Activated B cell treated with CpG ODN at 0.5 μM for 24 hours (primary cell): ENCODE data around the gene PRX. TPM values are rescaled to one million over a fixed set of nuclear protein-coding genes. Genes with fewer than 3 reads are reported as not detected.
"Not testable (repeated sequence)": the region's sequence is repeated elsewhere in the genome, so short reads cannot be mapped to it uniquely, and the experiment has no call there.

ENCODE experiments used
- ATAC-seq: fragments of 200-7000 bp; cut with Tn5 transposase; one replicate; pipeline ENCODE4 v1.10.0; 2021; ENCODE audit warnings: low read depth, mild to moderate bottlenecking, moderate library complexity
- CTCF ChIA-PET: fragments of 350-600 bp; sonication (Branson Sonifier 250); formaldehyde crosslinking; loops from one replicate; lab custom pipeline; 2021; ENCODE audit warnings: antibody characterized with exemption; lab: Charles Lee
- POLR2A ChIA-PET: fragments of 350-600 bp; sonication (Branson Sonifier 250); formaldehyde crosslinking; loops from one replicate; lab custom pipeline; 2021; ENCODE audit warnings: antibody characterized with exemption; lab: Charles Lee
- DNase-seq: peaks from one replicate; pipeline ENCODE4 v3.0.0; 2022
- H3K27ac Mint-ChIP-seq: one replicate; pipeline ENCODE4 v1.8.0; 2020; ENCODE audit warnings: mixed read lengths
- H3K27me3 Mint-ChIP-seq: one replicate; pipeline ENCODE4 v1.8.0; 2021; ENCODE audit warnings: mixed read lengths
- H3K36me3 Mint-ChIP-seq: one replicate; pipeline ENCODE4 v1.8.0; 2021; ENCODE audit warnings: low read depth, mixed read lengths
- H3K4me1 Mint-ChIP-seq: one replicate; pipeline ENCODE4 v1.8.0; 2021; ENCODE audit warnings: mixed read lengths
- H3K4me3 Mint-ChIP-seq: one replicate; pipeline ENCODE4 v1.8.0; 2020; ENCODE audit warnings: mild to moderate bottlenecking, mixed read lengths
- H3K9me3 Mint-ChIP-seq: one replicate; pipeline ENCODE4 v1.8.0; 2020; ENCODE audit warnings: mixed read lengths
- CTCF ChIP-seq: fragments of 200-600 bp; IDR thresholded peaks from one replicate; pipeline ENCODE4 v1.8.0; 2022; ENCODE audit warnings: antibody characterized with exemption, mild to moderate bottlenecking
- intact Hi-C: fragments of 100-400 bp; cut with micrococcal nuclease; formaldehyde crosslinking; loops from one replicate; pipeline ENCODE4 v1.15.1; 2024
- total RNA-seq: library from RNA; stranded (reverse); gene quantifications from 2 replicates; pipeline ENCODE4 v1.2.3, GENCODE V29; 2022

The PRX gene
- total RNA-seq, 1 donor from 2014 or later: 1.7 TPM

DNA sequence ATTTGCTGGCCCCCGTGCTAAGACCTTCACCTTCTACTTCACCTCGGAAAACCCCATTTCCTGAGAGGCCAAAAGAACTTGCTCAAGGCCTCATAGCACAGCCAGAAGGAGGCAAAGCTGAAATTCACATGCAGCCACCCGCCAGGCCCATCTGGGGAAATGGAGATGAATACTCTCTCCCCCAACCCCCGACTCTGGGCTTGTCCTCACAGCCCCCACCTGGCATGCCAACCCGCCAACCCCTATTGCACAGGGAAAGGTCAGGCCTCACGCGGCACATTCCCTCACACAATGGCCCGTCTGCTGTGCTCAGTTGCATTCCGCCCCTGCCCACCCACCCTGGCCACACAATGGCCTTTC is 3.2 kb downstream of the PRX start:
- no peaks in the 10 kb centered on the region for H3K27me3 Mint-ChIP-seq
- DNase-seq (no peak), ATAC-seq (peak; percentile 45)
- intact Hi-C loops: no loop called here
- no peak overlapping the region for H3K4me3 Mint-ChIP-seq
- TF ChIP-seq CTCF: no peak
- peaks cover 29% of the 10 kb centered on the region for H3K4me1 Mint-ChIP-seq
- no peaks in the 10 kb centered on the region for H3K36me3 Mint-ChIP-seq
- H3K9me3 Mint-ChIP-seq: no peaks in the 10 kb centered on the region
- CTCF ChIA-PET: no interaction called here
- H3K27ac Mint-ChIP-seq: peak overlapping the region; percentile 6
- POLR2A ChIA-PET: interaction anchor here (0.8 to 2.9 kb wide), 2 partner anchors 9 to 11 kb away, joined by 3 to 14 read pairs; no protein-coding TSS in a partner anchor

DNA sequence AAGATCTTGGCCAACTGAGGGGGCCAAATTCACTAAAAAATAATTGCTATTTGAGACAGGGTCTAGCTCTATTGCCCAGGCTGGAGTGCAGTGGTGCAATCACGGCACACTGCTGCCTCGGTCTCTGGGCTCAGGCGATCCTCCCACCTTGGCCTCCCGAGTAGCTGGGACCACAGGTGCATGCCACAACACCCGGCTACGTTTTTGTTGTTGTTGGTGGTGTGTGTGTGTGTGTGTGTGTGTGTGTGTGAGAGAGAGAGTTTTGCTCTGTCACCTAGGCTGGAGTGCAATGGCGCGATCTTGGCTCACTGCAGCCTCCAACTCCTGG is 4.6 kb downstream of the PRX start:
- intact Hi-C loops, H3K36me3 Mint-ChIP-seq, H3K4me3 Mint-ChIP-seq, ATAC-seq, H3K27me3 Mint-ChIP-seq, DNase-seq, H3K27ac Mint-ChIP-seq, H3K9me3 Mint-ChIP-seq: not testable (repeated sequence)
- ChIA-PET POLR2A (interaction anchor here (0.5 kb wide), 1 partner anchor 988 kb away, joined by 3 read pairs; no protein-coding TSS in a partner anchor), CTCF (interaction anchor here (1.0 kb wide), 1 partner anchor 104 kb away, joined by 3 read pairs; no protein-coding TSS in a partner anchor)
- peaks cover 33% of the 10 kb centered on the region for H3K4me1 Mint-ChIP-seq

- CTCF ChIA-PET: interaction anchor here (1.0 kb wide), 1 partner anchor 103 kb away, joined by 3 read pairs; no protein-coding TSS in a partner anchor
- ATAC-seq (no peak), DNase-seq (no peak)
- H3K4me1 Mint-ChIP-seq: peaks cover 37% of the 10 kb centered on the region
- H3K4me3 Mint-ChIP-seq: no peak overlapping the region
- no peaks in the 10 kb centered on the region for H3K27me3 Mint-ChIP-seq
- no peaks in the 10 kb centered on the region for H3K36me3 Mint-ChIP-seq
- intact Hi-C loops: no loop called here
- POLR2A ChIA-PET: interaction anchor here (0.5 to 1.0 kb wide), 3 partner anchors 12 to 988 kb away, joined by 3 to 4 read pairs (median 3); no protein-coding TSS in a partner anchor
- no peak for TF ChIP-seq CTCF
- H3K9me3 Mint-ChIP-seq: no peaks in the 10 kb centered on the region
- no peak overlapping the region for H3K27ac Mint-ChIP-seq
Measured at GRCh38 chr19:40407714-40408597, 5.2 kb downstream of the PRX start.

GRCh38 chr19:40403262-40403984 is 9.8 kb downstream of the PRX start:
- intact Hi-C loops: loop anchor here (1.0 to 5.0 kb wide), 4 partner anchors 55 to 374 kb away; partner anchors contain the start of genes AKT2, C19orf47, MIA and PLD3
- Mint-ChIP-seq H3K36me3 (no peaks in the 10 kb centered on the region), H3K4me3 (peak overlapping the region; percentile 90), H3K9me3 (no peaks in the 10 kb centered on the region), H3K4me1 (peaks cover 23% of the 10 kb centered on the region), H3K27ac (peak overlapping the region; percentile 71), H3K27me3 (peaks cover 3% of the 10 kb centered on the region)
- POLR2A ChIA-PET: interaction anchor here (0.7 to 2.9 kb wide), 11 partner anchors 9 to 1756 kb away, joined by 3 to 17 read pairs (median 4); partner anchors contain the start of genes AKT2, BLVRB, C19orf47 and PLD3
- DNase-seq (peak; percentile 86), ATAC-seq (peak; percentile 81)
- no peak for TF ChIP-seq CTCF
- CTCF ChIA-PET: no interaction called here

DNA sequence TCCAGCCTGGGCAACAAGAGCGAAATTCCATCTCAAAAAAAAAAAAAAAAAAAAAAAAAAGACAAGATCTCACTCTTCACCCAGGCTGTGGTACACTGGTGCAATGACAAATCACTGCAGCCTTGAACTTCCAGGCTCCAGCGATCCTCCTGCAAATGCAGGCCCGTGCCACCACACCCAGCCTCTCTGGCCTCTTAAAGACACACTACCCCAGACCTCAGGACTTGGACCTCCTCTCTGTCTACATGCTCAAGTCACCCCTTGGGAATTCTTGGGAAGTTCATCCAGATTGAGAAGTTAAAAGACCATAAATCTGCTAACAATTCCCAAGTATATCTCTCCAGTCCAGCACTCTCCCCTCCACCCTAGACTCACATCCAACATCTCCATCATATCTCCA is 12.6 kb downstream of the PRX start:
- peaks cover 16% of the 10 kb centered on the region for H3K4me1 Mint-ChIP-seq
- ATAC-seq (no peak), DNase-seq (no peak)
- POLR2A ChIA-PET: no interaction called here
- H3K27me3 Mint-ChIP-seq: peaks cover 7% of the 10 kb centered on the region
- no peak overlapping the region for H3K27ac Mint-ChIP-seq
- H3K36me3 Mint-ChIP-seq: no peaks in the 10 kb centered on the region
- no peak for TF ChIP-seq CTCF
- CTCF ChIA-PET: no interaction called here
- H3K9me3 Mint-ChIP-seq: no peaks in the 10 kb centered on the region
- H3K4me3 Mint-ChIP-seq: no peak overlapping the region
- intact Hi-C loops: loop anchor here (5.0 kb wide), 1 partner anchor 377 kb away; the partner anchor contains the start of genes MIA and RAB4B
